Body of pancreas (tissue), 4 donors: Measurements from ENCODE around the gene ERVFRD-1.

Source experiments
- POLR2A ChIP-seq, 3 donors: fragments of 450-650 bp; IDR thresholded peaks; one replicate each; pipeline ENCODE4 v1.6.1; 2016; ENCODE audit warnings: antibody characterized with exemption in 3 of 3, mild to moderate bottlenecking in 2 of 3
- TF ChIP-seq, protein P1 (sequence below), 7 experiments: fragments of 450-650 bp in 4 of 7; fragments of 200-600 bp in 3 of 7; sonication (generic) in 3 of 7; IDR thresholded peaks; one replicate each; pipeline ENCODE4 v1.5.1; 2016 to 2019; ENCODE audit warnings: antibody characterized with exemption in 7 of 7

DNA sequence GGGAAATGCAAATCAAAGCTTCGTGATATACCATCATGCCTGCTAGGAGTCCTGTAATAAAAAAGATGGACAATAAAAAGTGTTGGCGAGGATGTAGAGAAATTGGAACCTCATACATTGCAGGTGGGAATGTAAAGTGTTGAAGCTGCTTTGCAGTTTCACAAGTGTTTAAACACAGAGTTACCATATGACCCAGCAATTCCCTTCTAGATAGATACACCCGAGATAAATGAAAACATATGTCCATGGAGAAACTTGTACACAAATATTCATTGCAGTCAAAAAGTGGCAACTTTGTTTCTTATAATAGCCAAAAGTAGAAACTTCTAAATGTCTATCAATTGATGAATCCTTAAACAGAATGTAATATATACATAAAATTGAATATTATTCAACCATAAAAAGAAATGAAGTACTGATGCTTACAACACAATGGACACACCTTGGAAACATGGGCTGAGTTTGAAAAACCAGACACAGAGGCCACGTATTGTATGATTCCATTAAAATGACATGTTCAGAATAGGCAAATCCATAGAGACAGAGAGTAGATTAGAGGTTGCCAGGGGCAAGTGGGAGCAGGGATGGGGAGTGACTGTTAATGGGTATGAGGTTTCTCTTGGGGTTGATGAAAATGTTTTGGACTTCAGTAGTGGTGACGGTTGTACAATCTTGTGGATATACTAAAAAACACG is 20.8 kb upstream of the ERVFRD-1 start:
- TF ChIP-seq, protein P1, sequence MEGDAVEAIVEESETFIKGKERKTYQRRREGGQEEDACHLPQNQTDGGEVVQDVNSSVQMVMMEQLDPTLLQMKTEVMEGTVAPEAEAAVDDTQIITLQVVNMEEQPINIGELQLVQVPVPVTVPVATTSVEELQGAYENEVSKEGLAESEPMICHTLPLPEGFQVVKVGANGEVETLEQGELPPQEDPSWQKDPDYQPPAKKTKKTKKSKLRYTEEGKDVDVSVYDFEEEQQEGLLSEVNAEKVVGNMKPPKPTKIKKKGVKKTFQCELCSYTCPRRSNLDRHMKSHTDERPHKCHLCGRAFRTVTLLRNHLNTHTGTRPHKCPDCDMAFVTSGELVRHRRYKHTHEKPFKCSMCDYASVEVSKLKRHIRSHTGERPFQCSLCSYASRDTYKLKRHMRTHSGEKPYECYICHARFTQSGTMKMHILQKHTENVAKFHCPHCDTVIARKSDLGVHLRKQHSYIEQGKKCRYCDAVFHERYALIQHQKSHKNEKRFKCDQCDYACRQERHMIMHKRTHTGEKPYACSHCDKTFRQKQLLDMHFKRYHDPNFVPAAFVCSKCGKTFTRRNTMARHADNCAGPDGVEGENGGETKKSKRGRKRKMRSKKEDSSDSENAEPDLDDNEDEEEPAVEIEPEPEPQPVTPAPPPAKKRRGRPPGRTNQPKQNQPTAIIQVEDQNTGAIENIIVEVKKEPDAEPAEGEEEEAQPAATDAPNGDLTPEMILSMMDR (IDR thresholded peaks at IDR 0.05): no peak
- TF ChIP-seq POLR2A (IDR thresholded peaks at IDR 0.05): no peak
